Central memory CD8-positive, alpha-beta T cell (primary cell): ENCODE results near the gene BCAT1.
"Not testable (repeated sequence)": the region's sequence is repeated elsewhere in the genome, so short reads cannot be mapped to it uniquely, and the experiment has no call there.

ENCODE experiments used
- ATAC-seq: fragments of 150-1000 bp; cut with Tn5 transposase; replicated peaks from 2 replicates; pipeline ENCODE4 v1.10.0; 2022; ENCODE audit warnings: mild to moderate bottlenecking, moderate FRiP score, moderate number of reproducible peaks; ENCODE audit not compliant: poor library complexity, severe bottlenecking; ENCODE audit errors: extremely low read depth
- DNase-seq, 2 donors: peaks; one replicate each; pipeline ENCODE4 v3.0.0; 2021; ENCODE audit warnings: low spot score in 2 of 2
- H3K27ac Mint-ChIP-seq: one replicate; pipeline ENCODE4 v1.8.0; 2022; ENCODE audit warnings: low read depth, mild to moderate bottlenecking, moderate library complexity, mixed read lengths
- H3K27me3 Mint-ChIP-seq: one replicate; pipeline ENCODE4 v1.8.0; 2022; ENCODE audit warnings: mixed read lengths
- H3K36me3 Mint-ChIP-seq: one replicate; pipeline ENCODE4 v1.8.0; 2022; ENCODE audit warnings: mild to moderate bottlenecking, moderate library complexity, mixed read lengths; ENCODE audit not compliant: insufficient read depth
- H3K4me1 Mint-ChIP-seq: one replicate; pipeline ENCODE4 v1.8.0; 2022; ENCODE audit warnings: mixed read lengths
- H3K4me3 Mint-ChIP-seq: one replicate; pipeline ENCODE4 v1.8.0; 2022; ENCODE audit warnings: mild to moderate bottlenecking, moderate library complexity, mixed read lengths
- H3K9me3 Mint-ChIP-seq: one replicate; pipeline ENCODE4 v1.8.0; 2022; ENCODE audit warnings: mixed read lengths

BCAT1 gene

DNA sequence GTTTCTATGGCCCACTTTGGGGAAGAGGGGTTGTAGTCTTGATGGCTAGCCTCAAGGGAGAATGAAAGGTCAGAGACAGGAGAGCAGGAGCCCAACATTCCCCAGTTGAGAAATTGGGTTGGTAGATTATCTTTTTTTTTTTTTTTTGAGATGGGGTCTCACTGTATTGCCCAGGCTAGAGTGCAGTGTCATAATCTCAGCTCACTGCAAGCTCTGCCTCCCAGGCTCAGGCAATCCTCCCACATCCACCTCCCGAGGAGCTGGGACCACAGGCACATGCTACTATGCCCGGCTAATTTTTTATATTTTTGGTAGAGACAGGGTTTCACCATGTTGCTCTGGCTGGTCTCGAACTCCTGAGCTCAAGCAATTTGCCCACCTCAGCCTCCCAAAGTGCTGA, 34.9 kb downstream of the BCAT1 start:
- no peaks in the 10 kb centered on the region for H3K27me3 Mint-ChIP-seq
- no peak overlapping the region for H3K27ac Mint-ChIP-seq
- no peak for DNase-seq
- no peaks in the 10 kb centered on the region for H3K9me3 Mint-ChIP-seq
- no peaks in the 10 kb centered on the region for H3K36me3 Mint-ChIP-seq
- no peak for ATAC-seq
- H3K4me3 Mint-ChIP-seq: no peak overlapping the region
- H3K4me1 Mint-ChIP-seq: no peaks in the 10 kb centered on the region

DNA sequence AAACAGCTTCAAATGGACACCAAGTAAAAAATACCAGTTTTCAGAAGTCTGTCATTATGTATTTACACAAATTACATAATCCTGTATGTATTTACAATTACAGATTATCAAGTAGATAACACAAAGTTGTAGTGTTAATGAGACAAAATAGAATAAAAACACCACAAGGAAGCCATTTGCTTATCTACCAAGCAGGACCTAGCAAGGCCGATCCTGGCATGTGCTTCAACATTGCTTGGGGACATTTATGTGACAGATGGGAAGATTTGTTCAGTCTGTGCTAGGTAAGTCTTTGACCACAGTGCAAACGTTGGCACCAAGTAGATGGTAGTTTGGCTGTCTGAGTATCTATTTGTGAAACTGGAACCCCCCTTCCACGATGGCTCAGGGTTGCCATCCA, 35.8 kb downstream of the BCAT1 start:
- Mint-ChIP-seq H3K27ac (no peak overlapping the region), H3K36me3 (no peaks in the 10 kb centered on the region), H3K27me3 (no peaks in the 10 kb centered on the region), H3K4me3 (no peak overlapping the region), H3K4me1 (no peaks in the 10 kb centered on the region), H3K9me3 (no peaks in the 10 kb centered on the region)
- DNase-seq (no peak), ATAC-seq (no peak)

DNA sequence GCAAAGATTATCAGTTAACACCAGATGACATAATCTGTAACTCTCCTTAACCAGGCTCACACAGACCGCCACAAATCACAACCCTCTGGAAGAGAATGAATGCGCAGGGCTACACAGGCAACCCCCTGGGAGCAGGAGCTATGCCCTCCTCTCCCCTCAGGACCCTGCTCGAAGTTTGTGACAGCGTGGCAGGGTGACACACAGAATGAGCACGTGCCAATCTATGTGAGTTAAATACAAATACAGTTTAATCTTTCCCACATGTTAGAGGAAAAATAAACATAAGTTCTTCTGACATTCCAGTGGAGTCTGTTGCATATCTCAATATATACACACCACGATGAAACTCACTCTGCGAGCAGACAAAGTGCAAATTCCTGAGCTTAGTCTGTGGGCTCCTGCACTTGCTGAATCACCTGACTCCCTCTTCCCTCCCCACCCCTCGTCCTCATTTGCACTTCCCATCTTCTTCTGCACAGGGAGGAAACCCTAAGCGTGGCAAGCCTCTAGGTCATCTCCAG, 37.6 kb downstream of the BCAT1 start:
- Mint-ChIP-seq H3K4me1 (no peaks in the 10 kb centered on the region), H3K27me3 (no peaks in the 10 kb centered on the region), H3K4me3 (no peak overlapping the region), H3K9me3 (no peaks in the 10 kb centered on the region), H3K27ac (no peak overlapping the region), H3K36me3 (no peaks in the 10 kb centered on the region)
- no peak for ATAC-seq
- DNase-seq: no peak

DNA sequence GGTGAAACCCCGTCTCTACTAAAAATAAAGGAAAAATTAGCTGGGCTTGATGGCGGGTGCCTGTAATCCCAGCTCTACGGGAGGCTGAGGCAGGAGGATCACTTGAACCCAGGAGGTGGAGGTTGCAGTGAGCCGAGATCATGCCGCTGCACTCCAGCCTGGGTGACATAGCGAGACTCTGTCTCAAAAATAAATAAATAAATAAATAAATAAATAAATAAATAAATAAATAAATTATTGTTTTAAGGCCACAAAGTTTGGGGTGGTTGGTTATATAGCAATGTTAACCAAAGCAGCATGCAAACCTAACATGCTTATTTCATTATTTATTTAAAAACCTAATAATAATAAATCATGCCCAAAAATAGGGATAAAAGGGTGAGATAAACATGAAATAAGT, 38.7 kb downstream of the BCAT1 start:
- not testable (repeated sequence) for H3K27ac Mint-ChIP-seq, H3K4me3 Mint-ChIP-seq, ATAC-seq, H3K36me3 Mint-ChIP-seq, H3K4me1 Mint-ChIP-seq, H3K27me3 Mint-ChIP-seq, H3K9me3 Mint-ChIP-seq, DNase-seq

DNA sequence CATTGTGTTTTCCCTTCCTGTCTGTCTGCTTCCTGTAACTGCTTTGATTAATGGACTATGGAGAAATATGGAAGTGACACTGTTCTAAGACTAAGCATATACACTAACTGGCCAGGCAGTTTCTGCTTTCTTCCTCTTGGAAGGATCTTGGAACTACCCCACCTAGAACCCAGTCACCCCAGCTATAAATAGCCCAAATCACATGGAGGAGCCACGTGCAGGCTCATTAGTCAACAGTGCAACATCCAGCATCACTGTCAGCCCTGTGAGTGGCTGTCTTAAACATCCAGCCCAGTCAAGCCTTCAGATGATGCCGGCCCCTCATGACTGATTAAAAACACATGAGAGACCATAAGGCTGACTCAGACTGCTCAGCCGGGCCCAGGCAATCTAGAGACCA, 39.2 kb downstream of the BCAT1 start:
- no peak overlapping the region for H3K4me3 Mint-ChIP-seq
- DNase-seq: no peak
- no peaks in the 10 kb centered on the region for H3K36me3 Mint-ChIP-seq
- H3K27ac Mint-ChIP-seq: no peak overlapping the region
- ATAC-seq: no peak
- H3K4me1 Mint-ChIP-seq: no peaks in the 10 kb centered on the region
- H3K9me3 Mint-ChIP-seq: no peaks in the 10 kb centered on the region
- H3K27me3 Mint-ChIP-seq: no peaks in the 10 kb centered on the region

DNA sequence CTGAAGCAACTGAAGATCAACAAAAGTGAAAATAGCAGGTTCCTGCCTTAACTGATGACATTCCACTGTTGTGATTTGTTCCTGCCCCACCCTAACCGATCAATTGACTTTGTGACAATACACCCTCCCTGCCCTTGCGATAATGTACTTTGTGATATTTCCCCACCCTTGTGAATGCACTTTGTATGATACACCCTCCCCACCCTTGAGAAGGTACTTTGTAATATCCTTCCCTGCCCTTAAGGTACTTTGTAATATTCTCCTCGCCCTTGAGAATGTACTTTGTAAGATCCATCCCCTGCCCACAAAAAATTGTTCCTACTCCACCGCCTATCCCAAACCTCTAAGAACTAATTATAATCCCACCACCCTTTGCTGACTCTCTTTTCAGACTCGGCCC, 41.4 kb downstream of the BCAT1 start:
- Mint-ChIP-seq H3K4me1 (peaks cover 4% of the 10 kb centered on the region), H3K9me3 (no peaks in the 10 kb centered on the region), H3K36me3 (no peaks in the 10 kb centered on the region), H3K4me3 (no peak overlapping the region), H3K27ac (no peak overlapping the region), H3K27me3 (peaks cover 15% of the 10 kb centered on the region)
- ATAC-seq (no peak), DNase-seq (no peak)

DNA sequence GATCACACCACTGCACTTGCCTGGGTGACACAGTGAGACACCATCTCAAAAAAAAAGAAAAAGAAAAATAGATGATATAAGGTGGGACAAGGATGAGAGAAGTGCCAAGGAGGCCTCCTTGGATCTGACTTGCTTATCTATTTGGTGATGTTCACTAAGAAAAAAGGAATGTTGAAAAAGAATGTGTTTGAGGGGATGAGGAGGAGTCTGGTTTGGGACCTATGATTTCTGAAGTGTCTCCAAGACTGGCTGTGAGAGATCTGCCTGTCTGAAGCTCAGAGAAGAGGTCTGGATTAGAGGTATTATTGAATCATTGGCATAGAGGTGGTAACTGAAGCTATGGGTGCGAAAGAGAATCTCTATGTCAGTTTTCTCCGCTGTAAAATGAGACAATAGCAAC, 42.8 kb downstream of the BCAT1 start:
- no peak overlapping the region for H3K27ac Mint-ChIP-seq
- peaks cover 24% of the 10 kb centered on the region for H3K27me3 Mint-ChIP-seq
- no peaks in the 10 kb centered on the region for H3K36me3 Mint-ChIP-seq
- H3K4me3 Mint-ChIP-seq: no peak overlapping the region
- DNase-seq (no peak), ATAC-seq (no peak)
- peaks cover 10% of the 10 kb centered on the region for H3K4me1 Mint-ChIP-seq
- H3K9me3 Mint-ChIP-seq: no peaks in the 10 kb centered on the region

DNA sequence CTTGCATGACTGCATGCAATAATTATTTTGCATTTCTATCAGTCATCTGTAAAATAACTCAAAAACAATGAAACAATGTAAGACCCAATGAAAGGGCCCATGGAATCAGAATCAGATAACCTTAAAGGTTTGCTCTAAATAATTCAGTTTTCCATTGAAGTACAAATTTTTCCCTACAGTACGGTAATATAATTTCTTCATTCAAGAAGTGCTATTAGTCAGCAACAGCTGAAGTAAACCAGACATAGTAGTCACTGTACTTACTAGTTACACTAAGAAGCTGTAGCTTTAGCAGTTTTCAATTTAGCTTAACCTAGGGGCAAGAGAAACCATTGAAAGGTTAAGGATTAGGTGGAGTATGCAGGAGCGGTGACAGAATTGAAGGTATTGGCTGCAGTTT, 43.5 kb downstream of the BCAT1 start:
- Mint-ChIP-seq H3K36me3 (no peaks in the 10 kb centered on the region), H3K27me3 (peaks cover 24% of the 10 kb centered on the region), H3K9me3 (no peaks in the 10 kb centered on the region), H3K27ac (no peak overlapping the region), H3K4me1 (peaks cover 10% of the 10 kb centered on the region), H3K4me3 (no peak overlapping the region)
- DNase-seq (no peak), ATAC-seq (no peak)

DNA sequence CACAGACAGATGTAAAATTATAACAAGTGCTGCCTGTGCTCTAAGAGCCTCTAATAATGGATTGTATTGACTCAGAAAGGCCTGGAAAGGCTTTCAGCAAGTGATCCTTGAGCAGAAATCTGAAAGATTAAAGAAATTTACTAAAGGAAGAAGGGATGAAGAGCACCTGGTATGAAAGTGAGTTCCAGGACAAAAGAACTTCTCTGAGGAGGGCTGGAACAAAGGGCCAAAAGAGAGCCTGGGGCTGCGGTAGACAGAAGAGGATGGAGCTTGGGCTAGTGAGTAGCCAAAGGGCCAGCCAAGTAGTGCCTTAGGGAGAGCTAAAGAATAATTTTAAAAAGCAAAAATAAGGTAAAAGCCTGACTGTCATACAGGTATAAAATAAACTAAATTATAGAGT, 44.0 kb downstream of the BCAT1 start:
- Mint-ChIP-seq H3K27ac (no peak overlapping the region), H3K4me3 (no peak overlapping the region), H3K4me1 (peaks cover 10% of the 10 kb centered on the region), H3K27me3 (peaks cover 24% of the 10 kb centered on the region), H3K36me3 (no peaks in the 10 kb centered on the region), H3K9me3 (no peaks in the 10 kb centered on the region)
- DNase-seq (no peak), ATAC-seq (no peak)

DNA sequence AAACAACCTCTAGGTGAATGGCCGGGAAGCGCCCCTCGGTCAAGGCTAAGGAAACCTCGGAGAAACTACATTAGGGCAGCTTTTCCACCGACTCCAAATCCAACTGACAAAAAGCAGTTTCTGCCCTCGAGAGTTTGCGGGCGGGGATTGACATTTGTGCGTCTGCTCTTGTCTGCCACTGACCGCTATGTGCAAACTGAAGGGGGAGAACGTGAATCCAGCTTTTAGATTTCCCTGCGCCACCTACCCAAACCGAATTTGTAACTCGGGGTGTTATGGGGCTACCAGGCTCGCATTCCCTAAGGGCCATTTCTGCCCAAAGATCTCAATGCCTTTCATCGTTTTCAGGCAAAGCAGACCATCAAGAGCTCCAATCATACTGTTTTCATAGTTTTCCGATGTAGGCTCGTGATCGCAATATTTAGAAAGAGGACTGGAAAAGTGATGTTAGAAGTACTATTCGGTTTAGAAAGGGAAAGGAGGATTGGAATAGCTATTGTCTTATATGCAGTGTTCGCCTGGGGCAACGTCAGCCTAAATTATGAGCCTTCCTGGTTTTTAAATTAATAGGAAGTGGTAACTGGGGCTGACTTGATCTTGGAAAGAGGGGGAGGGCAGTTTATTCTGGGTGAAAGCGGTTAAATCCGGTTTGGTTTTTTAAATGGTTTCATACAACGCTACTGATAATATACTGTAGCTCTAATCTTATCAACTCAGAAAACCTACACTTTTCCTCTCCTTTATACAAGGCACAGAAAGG, 45.4 kb downstream of the BCAT1 start:
- Mint-ChIP-seq H3K27me3 (peaks cover 24% of the 10 kb centered on the region), H3K27ac (no peak overlapping the region), H3K9me3 (no peaks in the 10 kb centered on the region), H3K36me3 (no peaks in the 10 kb centered on the region), H3K4me3 (peak overlapping the region; percentile 83), H3K4me1 (peaks cover 10% of the 10 kb centered on the region)
- DNase-seq (no peak), ATAC-seq (no peak)

DNA sequence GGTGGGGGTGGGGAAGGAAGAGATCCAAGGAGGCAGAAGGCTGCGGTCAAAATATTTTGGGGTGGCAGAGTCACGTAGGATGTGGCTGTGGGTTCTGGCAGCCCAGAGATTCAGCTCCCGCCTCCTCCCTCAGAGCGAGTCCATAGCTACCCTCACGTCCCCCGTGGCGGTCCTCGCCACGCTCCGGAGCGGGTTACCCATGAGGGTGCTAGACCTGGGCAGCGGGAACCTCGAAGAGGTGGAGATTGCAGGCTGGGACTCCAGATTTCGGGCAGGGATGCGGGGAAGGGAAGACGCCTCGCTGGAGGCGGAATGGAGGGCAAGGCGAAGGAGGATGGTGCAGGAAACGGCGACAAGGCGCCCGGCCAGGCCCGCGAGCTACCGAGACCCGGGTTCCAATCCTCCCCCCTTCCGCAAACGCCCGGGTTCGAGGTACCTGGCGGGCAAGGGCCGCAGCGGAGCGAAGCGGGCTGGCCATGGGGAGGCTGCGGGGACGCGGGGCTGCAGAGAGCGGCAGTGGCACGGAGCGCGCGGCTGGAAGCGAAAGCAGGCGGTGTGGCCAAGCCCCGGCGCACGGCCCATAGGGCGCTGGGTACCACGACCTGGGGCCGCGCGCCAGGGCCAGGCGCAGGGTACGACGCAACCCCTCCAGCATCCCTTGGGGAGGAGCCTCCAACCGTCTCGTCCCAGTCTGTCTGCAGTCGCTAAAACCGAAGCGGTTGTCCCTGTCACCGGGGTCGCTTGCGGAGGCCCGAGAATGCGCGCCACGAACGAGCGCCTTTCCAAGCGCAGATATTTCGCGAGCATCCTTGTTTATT, 46.2 kb downstream of the BCAT1 start:
- Mint-ChIP-seq H3K9me3 (no peaks in the 10 kb centered on the region), H3K4me3 (peak overlapping the region; percentile 83), H3K36me3 (no peaks in the 10 kb centered on the region), H3K27me3 (peaks cover 24% of the 10 kb centered on the region), H3K4me1 (peaks cover 10% of the 10 kb centered on the region), H3K27ac (no peak overlapping the region)
- peak; percentile 44 for ATAC-seq
- DNase-seq: no peak

DNA sequence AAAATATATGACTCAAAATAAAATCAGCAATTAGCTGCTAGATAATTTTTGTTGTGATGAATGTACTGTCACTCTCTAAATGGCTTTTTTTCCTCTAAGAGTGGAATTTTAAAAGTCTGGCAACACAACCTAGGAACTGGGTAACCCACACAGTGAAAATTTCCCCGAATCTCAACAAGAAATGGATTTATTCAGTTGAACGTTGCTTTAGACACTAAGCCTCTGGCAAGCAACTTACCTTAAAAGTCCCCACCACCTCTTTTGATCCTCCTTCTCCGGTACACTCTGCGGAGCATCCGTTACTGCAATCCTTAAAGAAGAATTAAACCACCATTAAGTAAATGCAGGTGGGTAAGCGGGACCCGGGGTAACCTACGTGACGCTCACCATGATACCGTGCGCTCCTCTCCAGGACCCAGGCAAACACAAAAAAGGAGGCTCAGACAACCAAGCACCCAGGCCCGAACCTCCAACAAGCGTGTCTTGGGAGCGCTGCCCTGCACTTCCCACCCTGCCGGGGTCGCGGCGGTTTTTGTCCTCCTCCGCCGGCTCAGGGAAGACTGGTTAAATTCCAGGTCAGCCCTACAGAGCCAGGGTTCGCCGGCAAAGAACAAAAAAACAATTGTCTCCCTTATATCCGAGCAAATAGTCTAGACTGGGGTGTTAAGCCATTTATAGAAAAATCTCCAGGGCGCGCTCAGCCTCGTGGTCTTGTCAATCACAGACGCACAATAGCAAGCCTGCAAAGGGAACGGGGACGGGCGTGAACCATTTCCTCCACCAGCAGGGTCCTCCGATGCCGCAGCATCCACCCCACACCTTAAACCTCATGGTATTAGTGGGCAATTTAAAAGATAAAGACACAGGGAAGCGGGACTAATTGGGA, 47.1 kb downstream of the BCAT1 start:
- no peaks in the 10 kb centered on the region for H3K36me3 Mint-ChIP-seq
- H3K4me1 Mint-ChIP-seq: peaks cover 10% of the 10 kb centered on the region
- H3K4me3 Mint-ChIP-seq: peak overlapping the region; percentile 83
- H3K9me3 Mint-ChIP-seq: no peaks in the 10 kb centered on the region
- peaks cover 24% of the 10 kb centered on the region for H3K27me3 Mint-ChIP-seq
- DNase-seq (no peak), ATAC-seq (no peak)
- H3K27ac Mint-ChIP-seq: no peak overlapping the region
